ENCODE measurements around the gene GLIS1.
"Not testable (repeated sequence)": the region's sequence is repeated elsewhere in the genome, so short reads cannot be mapped to it uniquely, and the experiment has no call there.

GLIS1 gene

GRCh38 chr1:53561503-53562105 is 177.4 kb downstream of the GLIS1 start:
- no peak for DNase-seq (ENCODE audit: low spot score)

- DNase-seq (ENCODE audit: low spot score), result no peak
These were observed 178.1 kb downstream of the GLIS1 start for GRCh38 chr1:53560581-53561502.

GRCh38 chr1:53559854-53560580 is 178.9 kb downstream of the GLIS1 start:
- no peak for DNase-seq (ENCODE audit: low spot score)

- DNase-seq (ENCODE audit: low spot score), result no peak
These were observed 179.6 kb downstream of the GLIS1 start for GRCh38 chr1:53559391-53559815.

GRCh38 chr1:53558739-53559315 is 180.1 kb downstream of the GLIS1 start:
- DNase-seq (ENCODE audit: low spot score), result no peak

GRCh38 chr1:53557830-53558738 is 180.9 kb downstream of the GLIS1 start:
- DNase-seq (ENCODE audit: low spot score), result no peak

GRCh38 chr1:53557369-53557768 is 181.6 kb downstream of the GLIS1 start:
- DNase-seq (ENCODE audit: low spot score), result no peak

- no peak for DNase-seq (ENCODE audit: low spot score)
These were observed 182.2 kb downstream of the GLIS1 start for GRCh38 chr1:53556657-53557227.

- DNase-seq (ENCODE audit: low spot score), result not testable (repeated sequence)
These were observed 183.2 kb downstream of the GLIS1 start for GRCh38 chr1:53555620-53556326.

- DNase-seq (ENCODE audit: low spot score), result no peak
These were observed 184.2 kb downstream of the GLIS1 start for GRCh38 chr1:53554592-53555305.

GRCh38 chr1:53553734-53554509 is 185.0 kb downstream of the GLIS1 start:
- no peak for DNase-seq (ENCODE audit: low spot score)

- DNase-seq (ENCODE audit: low spot score), result no peak
These were observed 185.8 kb downstream of the GLIS1 start for GRCh38 chr1:53552981-53553733.

- no peak for DNase-seq (ENCODE audit: low spot score)
These were observed 186.7 kb downstream of the GLIS1 start for GRCh38 chr1:53552146-53552861.

GRCh38 chr1:53551428-53551995 is 187.5 kb downstream of the GLIS1 start:
- DNase-seq (ENCODE audit: low spot score), result no peak

- DNase-seq (ENCODE audit: low spot score), result no peak
These were observed 188.7 kb downstream of the GLIS1 start for GRCh38 chr1:53550201-53550741.

- no peak for DNase-seq (ENCODE audit: low spot score)
These were observed 189.2 kb downstream of the GLIS1 start for GRCh38 chr1:53549781-53550180.

GRCh38 chr1:53549287-53549686 is 189.7 kb downstream of the GLIS1 start:
- no peak for DNase-seq (ENCODE audit: low spot score)
